ENCODE results near the gene PGAP3.

GRCh38 chr17:39650121-39650579, 37.7 kb downstream of the PGAP3 start:
- no peak for TF ChIP-seq CTCF (IDR thresholded peaks at IDR 0.05; ENCODE audit: low read depth, low read length)
- TF ChIP-seq MAX (IDR thresholded peaks at IDR 0.05; ENCODE audit: low read depth, low read length) = no peak
- TF ChIP-seq POLR2A (IDR thresholded peaks at IDR 0.05; ENCODE audit: extremely low read depth, insufficient read length) = no peak
- no peak for TF ChIP-seq MYC (IDR thresholded peaks at IDR 0.05; ENCODE audit: low read depth, low read length)
